Fibroblast of mammary gland (primary cell): ENCODE data around the gene NR2C1.

Experiments
- DNase-seq: peaks from one replicate; pipeline ENCODE4 v3.0.0-alpha.2; 2010; ENCODE audit warnings: low read depth
- H3K4me3 ChIP-seq: 2 replicates; pipeline ENCODE4 v1.5.1; 2011; ENCODE audit warnings: low read depth, mild to moderate bottlenecking, low read length, moderate library complexity; ENCODE audit not compliant: control insufficient read depth
- CTCF ChIP-seq: conservative IDR thresholded peaks from 2 replicates; pipeline ENCODE4 v1.5.1; 2011; ENCODE audit warnings: low read depth, low read length, inconsistent platforms; ENCODE audit not compliant: control insufficient read depth, insufficient read depth

NR2C1 gene

GRCh38 chr12:95072900-95073697 lies at the start of gene NR2C1:
NR2C1 (minus strand) TSS chr12:95073618; CDS start chr12:95067384, 6,234 bp downstream.
- TF ChIP-seq CTCF = no peak
- H3K4me3 ChIP-seq = peak within 1 kb of the TSS; percentile 85
- DNase-seq = peak; percentile 92

DNA sequence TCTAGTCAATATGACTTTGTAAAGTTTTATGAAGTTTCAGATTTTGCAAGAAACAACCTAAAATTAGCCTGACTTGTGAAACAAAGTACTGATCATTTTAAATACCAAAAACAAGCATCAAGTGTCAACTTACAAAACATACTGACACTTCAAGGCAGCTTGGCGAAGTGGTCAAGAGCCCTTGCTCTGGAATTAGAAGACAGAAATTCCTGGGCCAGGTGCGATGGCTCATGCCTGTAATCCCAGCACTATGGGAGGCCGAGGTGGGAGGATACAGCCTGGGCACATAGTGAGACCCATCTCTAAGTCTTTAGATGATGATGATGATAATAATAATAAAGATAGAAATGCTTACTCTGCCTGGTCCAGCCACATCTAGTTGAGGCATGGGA lies 45.4 kb upstream of the NR2C1 start:
- TF ChIP-seq CTCF = no peak
- H3K4me3 ChIP-seq = no peak overlapping the region
- peak; percentile 19 for DNase-seq

GRCh38 chr12:95118138-95118787 lies 44.8 kb upstream of the NR2C1 start:
- TF ChIP-seq CTCF = no peak
- no peak overlapping the region for H3K4me3 ChIP-seq
- DNase-seq = peak; percentile 87

DNA sequence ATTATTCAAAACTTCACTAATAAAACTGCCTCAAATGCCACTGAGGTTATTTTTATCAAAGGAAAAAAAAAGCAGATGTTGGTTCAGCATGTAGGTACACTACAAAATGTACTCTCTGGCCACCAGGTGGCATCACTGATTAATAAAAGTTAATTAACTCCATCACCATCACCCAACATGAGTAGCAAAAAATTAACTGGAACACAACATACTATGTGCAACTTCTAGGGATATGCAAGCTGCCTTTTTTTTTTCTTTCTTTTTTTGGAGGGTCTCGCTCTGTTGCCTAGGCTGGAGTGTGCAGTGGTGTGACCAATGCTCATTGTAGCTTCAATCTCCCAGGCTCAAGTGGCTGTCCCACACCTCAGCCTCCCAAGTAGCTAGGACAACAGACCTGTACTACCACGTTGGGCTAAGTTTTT lies 43.8 kb upstream of the NR2C1 start:
- peak; percentile 62 for TF ChIP-seq CTCF
- no peak overlapping the region for H3K4me3 ChIP-seq
- peak; percentile 81 for DNase-seq

GRCh38 chr12:95116773-95117172 lies 43.4 kb upstream of the NR2C1 start:
- H3K4me3 ChIP-seq = no peak overlapping the region
- no peak for TF ChIP-seq CTCF
- no peak for DNase-seq

DNA sequence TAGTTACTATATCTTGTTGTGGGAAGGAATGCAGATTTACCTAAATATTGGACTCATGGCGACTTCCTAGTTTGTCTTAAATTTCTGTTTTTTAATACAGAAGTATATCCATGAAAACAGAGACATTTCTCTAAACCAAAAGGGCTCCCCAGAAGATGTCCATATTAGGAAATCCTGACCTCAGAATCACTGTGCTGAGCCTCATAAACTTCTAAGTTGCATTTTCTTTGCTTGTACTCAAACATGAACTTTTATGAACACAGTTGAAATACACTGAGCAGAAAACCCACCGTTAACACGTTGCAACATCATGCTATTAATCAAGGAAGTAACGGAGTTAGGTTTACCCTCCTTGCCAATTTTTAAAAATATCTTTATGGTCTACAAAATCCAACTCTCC lies 42.9 kb upstream of the NR2C1 start:
- no peak for TF ChIP-seq CTCF
- no peak for DNase-seq
- no peak overlapping the region for H3K4me3 ChIP-seq
